SK-N-MC (cell line): ENCODE measurements around the gene MPPE1.

Source experiments
- DNase-seq: peaks from one replicate; pipeline ENCODE4 v3.0.0-alpha.2; 2011; ENCODE audit warnings: low read depth, low spot score
- H3K27ac ChIP-seq: fragments of 200-600 bp; sonication (generic); 2 replicates; pipeline ENCODE4 v1.5.1; 2016; ENCODE audit warnings: mixed run types
- H3K36me3 ChIP-seq: fragments of 200-600 bp; sonication (generic); 2 replicates; pipeline ENCODE4 v1.6.1; 2017; ENCODE audit warnings: antibody characterized with exemption, low read length, mixed read lengths; ENCODE audit not compliant: insufficient read depth
- H3K4me3 ChIP-seq: fragments of 200-600 bp; sonication (generic); 2 replicates; pipeline ENCODE4 v1.5.1; 2016
- H3K9ac ChIP-seq: fragments of 200-600 bp; sonication (generic); 2 replicates; pipeline ENCODE4 v1.8.0; 2017; ENCODE audit warnings: mixed run types, mixed read lengths; ENCODE audit not compliant: insufficient read length
- H3K9me3 ChIP-seq: fragments of 200-600 bp; sonication (generic); 2 replicates; pipeline ENCODE4 v1.6.1; 2017; ENCODE audit warnings: low read depth, mild to moderate bottlenecking, antibody characterized with exemption, low read length, moderate library complexity, mixed read lengths
- EZH2 ChIP-seq: fragments of 200-600 bp; sonication (generic); IDR thresholded peaks from one replicate; pipeline ENCODE4 v1.6.1; 2017; ENCODE audit warnings: antibody characterized with exemption
- FOXP2 ChIP-seq: optimal IDR thresholded peaks from 2 replicates; pipeline ENCODE3; 2011; ENCODE audit warnings: mild to moderate bottlenecking, moderate library complexity; ENCODE audit not compliant: insufficient read depth; ENCODE audit errors: extremely low read length, control extremely low read depth
- POLR2AphosphoS5 ChIP-seq: IDR thresholded peaks from 2 replicates; pipeline ENCODE4 v1.6.1; 2012; ENCODE audit warnings: mild to moderate bottlenecking, low read depth, low read length, borderline replicate concordance

MPPE1 gene

GRCh38 chr18:11891737-11892136 is 16.4 kb downstream of the MPPE1 start:
- Histone ChIP-seq H3K36me3 (no peaks in the 10 kb centered on the region), H3K27ac (no peak overlapping the region)

GRCh38 chr18:11889284-11889683 is 18.8 kb downstream of the MPPE1 start:
- no peak for DNase-seq
- H3K9ac ChIP-seq: no peak overlapping the region
- no peaks in the 10 kb centered on the region for H3K36me3 ChIP-seq
- no peak overlapping the region for H3K4me3 ChIP-seq
- TF ChIP-seq POLR2AphosphoS5: no peak
- TF ChIP-seq FOXP2: no peak
- no peak for TF ChIP-seq EZH2
- H3K27ac ChIP-seq: no peak overlapping the region
- H3K9me3 ChIP-seq: no peaks in the 10 kb centered on the region

More at GRCh38 chr18:11891737-11892136, 16.4 kb downstream of the MPPE1 start:
- Histone ChIP-seq H3K9me3 (no peaks in the 10 kb centered on the region), H3K4me3 (no peak overlapping the region), H3K9ac (no peak overlapping the region)
- no peak for DNase-seq
- TF ChIP-seq FOXP2 (no peak), POLR2AphosphoS5 (no peak), EZH2 (no peak)

GRCh38 chr18:11888726-11889125 is 19.4 kb downstream of the MPPE1 start:
- Histone ChIP-seq H3K27ac (no peak overlapping the region), H3K9ac (no peak overlapping the region), H3K9me3 (no peaks in the 10 kb centered on the region), H3K36me3 (no peaks in the 10 kb centered on the region), H3K4me3 (no peak overlapping the region)
- DNase-seq: no peak
- TF ChIP-seq FOXP2 (no peak), EZH2 (no peak), POLR2AphosphoS5 (no peak)

- Histone ChIP-seq H3K36me3 (no peaks in the 10 kb centered on the region), H3K27ac (no peak overlapping the region), H3K4me3 (no peak overlapping the region), H3K9ac (no peak overlapping the region), H3K9me3 (no peaks in the 10 kb centered on the region)
- DNase-seq: no peak
- TF ChIP-seq POLR2AphosphoS5 (no peak), EZH2 (no peak), FOXP2 (no peak)
Observed at GRCh38 chr18:11887328-11888128, 20.6 kb downstream of the MPPE1 start.

- no peak for TF ChIP-seq FOXP2
- Histone ChIP-seq H3K4me3 (no peak overlapping the region), H3K36me3 (no peaks in the 10 kb centered on the region), H3K27ac (no peak overlapping the region), H3K9ac (no peak overlapping the region), H3K9me3 (no peaks in the 10 kb centered on the region)
- DNase-seq: no peak
Observed at GRCh38 chr18:11886577-11887110, 21.5 kb downstream of the MPPE1 start.

GRCh38 chr18:11885278-11885947 is 22.7 kb downstream of the MPPE1 start:
- TF ChIP-seq POLR2AphosphoS5: no peak
- no peak for TF ChIP-seq EZH2
- TF ChIP-seq FOXP2: no peak
- H3K9me3 ChIP-seq: no peaks in the 10 kb centered on the region
- no peak overlapping the region for H3K27ac ChIP-seq
- H3K36me3 ChIP-seq: no peaks in the 10 kb centered on the region
- no peak overlapping the region for H3K9ac ChIP-seq
- no peak overlapping the region for H3K4me3 ChIP-seq
- DNase-seq: no peak

- H3K9me3 ChIP-seq: no peaks in the 10 kb centered on the region
- TF ChIP-seq EZH2 (no peak), POLR2AphosphoS5 (no peak), FOXP2 (no peak)
- H3K27ac ChIP-seq: no peak overlapping the region
- no peak for DNase-seq
- H3K4me3 ChIP-seq: no peak overlapping the region
- no peak overlapping the region for H3K9ac ChIP-seq
- H3K36me3 ChIP-seq: no peaks in the 10 kb centered on the region
Observed at GRCh38 chr18:11884396-11885030, 23.6 kb downstream of the MPPE1 start.

GRCh38 chr18:11883153-11883552 is 25.0 kb downstream of the MPPE1 start:
- DNase-seq: no peak
- Histone ChIP-seq H3K9ac (no peak overlapping the region), H3K9me3 (no peaks in the 10 kb centered on the region), H3K27ac (no peak overlapping the region), H3K36me3 (no peaks in the 10 kb centered on the region), H3K4me3 (no peak overlapping the region)
- TF ChIP-seq FOXP2 (no peak), POLR2AphosphoS5 (no peak), EZH2 (no peak)

- Histone ChIP-seq H3K4me3 (no peak overlapping the region), H3K36me3 (no peaks in the 10 kb centered on the region), H3K27ac (no peak overlapping the region)
Observed at GRCh38 chr18:11882636-11883035, 25.5 kb downstream of the MPPE1 start.

More at GRCh38 chr18:11882636-11883035, 25.5 kb downstream of the MPPE1 start:
- no peak overlapping the region for H3K9ac ChIP-seq
- TF ChIP-seq FOXP2 (no peak), EZH2 (no peak), POLR2AphosphoS5 (no peak)
- no peaks in the 10 kb centered on the region for H3K9me3 ChIP-seq
- DNase-seq: no peak
